HT-29 (cell line): ENCODE results near the gene FEN1. TPM values are rescaled to one million over a fixed set of nuclear protein-coding genes. Genes with fewer than 3 reads are reported as not detected.

Experiments
- DNase-seq: peaks from one replicate; pipeline ENCODE4 v3.0.0-alpha.2; 2015; ENCODE audit warnings: low spot score
- total RNA-seq: library from RNA; depleted of rRNA; stranded (reverse); fragments of >200 nt; shearing (Covaris generic); gene quantifications from 2 replicates; pipeline ENCODE4 v1.2.3, GENCODE V29; 2014

The FEN1 gene
- total RNA-seq, 1 experiment from 2014 or later: 137 TPM

- DNase-seq: no peak
These were observed 17.6 kb upstream of the FEN1 start for GRCh38 chr11:61775106-61775505.

- no peak for DNase-seq
These were observed 16.8 kb upstream of the FEN1 start for GRCh38 chr11:61775606-61776554.

- peak; percentile 82 for DNase-seq
These were observed 16.1 kb upstream of the FEN1 start for GRCh38 chr11:61776561-61777075.

- no peak for DNase-seq
These were observed 15.2 kb upstream of the FEN1 start for GRCh38 chr11:61777234-61778090.

GRCh38 chr11:61778357-61778886 is 14.3 kb upstream of the FEN1 start:
- no peak for DNase-seq

GRCh38 chr11:61778920-61779650 is 13.6 kb upstream of the FEN1 start:
- no peak for DNase-seq

- DNase-seq: no peak
These were observed 12.8 kb upstream of the FEN1 start for GRCh38 chr11:61779666-61780525.

- no peak for DNase-seq
These were observed 12.0 kb upstream of the FEN1 start for GRCh38 chr11:61780581-61781162.

GRCh38 chr11:61781585-61781984 is 11.1 kb upstream of the FEN1 start:
- DNase-seq: no peak

GRCh38 chr11:61782299-61782698 is 10.4 kb upstream of the FEN1 start:
- DNase-seq: no peak

- DNase-seq: no peak
These were observed 9.9 kb upstream of the FEN1 start for GRCh38 chr11:61782841-61783240.

- DNase-seq: no peak
These were observed 8.8 kb upstream of the FEN1 start for GRCh38 chr11:61783717-61784505.

- no peak for DNase-seq
These were observed 8.3 kb upstream of the FEN1 start for GRCh38 chr11:61784506-61784805.

- DNase-seq: no peak
These were observed 6.8 kb upstream of the FEN1 start for GRCh38 chr11:61785837-61786402.

- peak; percentile 81 for DNase-seq
These were observed 4.7 kb upstream of the FEN1 start for GRCh38 chr11:61787928-61788491.

- DNase-seq: peak; percentile 94
These were observed 888 bp upstream of the FEN1 start for GRCh38 chr11:61791737-61792309.

- DNase-seq: peak; percentile 65
These were observed 545 bp downstream of the FEN1 start for GRCh38 chr11:61793083-61793828.
